ENCODE measurements around the gene TP73.

DNA sequence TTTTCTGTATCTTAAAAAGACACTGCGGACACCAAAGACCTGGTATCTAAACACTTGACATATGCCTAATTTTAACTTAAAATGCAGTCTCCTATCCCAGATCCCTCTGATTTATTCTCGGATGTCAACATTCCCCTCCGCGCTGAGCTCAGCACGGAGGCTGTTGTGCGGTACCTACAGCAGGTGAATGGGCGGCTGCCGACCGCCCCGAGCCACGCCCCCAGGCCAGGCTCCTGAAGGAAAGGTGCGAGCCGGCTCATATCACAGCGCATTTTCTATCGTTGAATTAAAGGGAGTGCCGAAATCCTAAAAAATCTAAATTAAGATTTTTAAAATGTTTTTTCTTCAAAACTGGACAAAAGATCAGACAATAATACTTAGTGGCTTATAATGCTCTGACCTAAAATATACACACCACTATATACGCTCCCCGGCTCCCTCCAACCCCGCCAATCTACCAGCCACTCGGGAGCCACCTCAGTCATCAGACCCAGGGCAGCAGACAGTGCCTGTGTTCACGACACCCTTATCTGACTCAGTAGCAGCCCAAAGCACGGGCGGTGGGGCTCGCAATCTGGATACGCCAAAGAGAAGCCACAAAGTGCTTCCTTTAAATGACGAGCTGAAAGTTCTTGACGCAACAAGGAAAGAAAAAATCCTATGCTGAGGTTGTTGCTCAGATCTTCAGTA is 6.5 kb upstream of the TP73 start:
- TF ChIP-seq, protein P1, sequence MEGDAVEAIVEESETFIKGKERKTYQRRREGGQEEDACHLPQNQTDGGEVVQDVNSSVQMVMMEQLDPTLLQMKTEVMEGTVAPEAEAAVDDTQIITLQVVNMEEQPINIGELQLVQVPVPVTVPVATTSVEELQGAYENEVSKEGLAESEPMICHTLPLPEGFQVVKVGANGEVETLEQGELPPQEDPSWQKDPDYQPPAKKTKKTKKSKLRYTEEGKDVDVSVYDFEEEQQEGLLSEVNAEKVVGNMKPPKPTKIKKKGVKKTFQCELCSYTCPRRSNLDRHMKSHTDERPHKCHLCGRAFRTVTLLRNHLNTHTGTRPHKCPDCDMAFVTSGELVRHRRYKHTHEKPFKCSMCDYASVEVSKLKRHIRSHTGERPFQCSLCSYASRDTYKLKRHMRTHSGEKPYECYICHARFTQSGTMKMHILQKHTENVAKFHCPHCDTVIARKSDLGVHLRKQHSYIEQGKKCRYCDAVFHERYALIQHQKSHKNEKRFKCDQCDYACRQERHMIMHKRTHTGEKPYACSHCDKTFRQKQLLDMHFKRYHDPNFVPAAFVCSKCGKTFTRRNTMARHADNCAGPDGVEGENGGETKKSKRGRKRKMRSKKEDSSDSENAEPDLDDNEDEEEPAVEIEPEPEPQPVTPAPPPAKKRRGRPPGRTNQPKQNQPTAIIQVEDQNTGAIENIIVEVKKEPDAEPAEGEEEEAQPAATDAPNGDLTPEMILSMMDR (IDR thresholded peaks at IDR 0.05; ENCODE audit: poor library complexity, severe bottlenecking), result no peak
- TF ChIP-seq EZH2 (IDR thresholded peaks at IDR 0.05; ENCODE audit: borderline replicate concordance, insufficient read depth, low read length, poor library complexity, severe bottlenecking), result no peak
- TF ChIP-seq EP300 (conservative IDR thresholded peaks at IDR 0.05; ENCODE audit: poor library complexity, severe bottlenecking), result no peak
- TF ChIP-seq, protein P2, sequence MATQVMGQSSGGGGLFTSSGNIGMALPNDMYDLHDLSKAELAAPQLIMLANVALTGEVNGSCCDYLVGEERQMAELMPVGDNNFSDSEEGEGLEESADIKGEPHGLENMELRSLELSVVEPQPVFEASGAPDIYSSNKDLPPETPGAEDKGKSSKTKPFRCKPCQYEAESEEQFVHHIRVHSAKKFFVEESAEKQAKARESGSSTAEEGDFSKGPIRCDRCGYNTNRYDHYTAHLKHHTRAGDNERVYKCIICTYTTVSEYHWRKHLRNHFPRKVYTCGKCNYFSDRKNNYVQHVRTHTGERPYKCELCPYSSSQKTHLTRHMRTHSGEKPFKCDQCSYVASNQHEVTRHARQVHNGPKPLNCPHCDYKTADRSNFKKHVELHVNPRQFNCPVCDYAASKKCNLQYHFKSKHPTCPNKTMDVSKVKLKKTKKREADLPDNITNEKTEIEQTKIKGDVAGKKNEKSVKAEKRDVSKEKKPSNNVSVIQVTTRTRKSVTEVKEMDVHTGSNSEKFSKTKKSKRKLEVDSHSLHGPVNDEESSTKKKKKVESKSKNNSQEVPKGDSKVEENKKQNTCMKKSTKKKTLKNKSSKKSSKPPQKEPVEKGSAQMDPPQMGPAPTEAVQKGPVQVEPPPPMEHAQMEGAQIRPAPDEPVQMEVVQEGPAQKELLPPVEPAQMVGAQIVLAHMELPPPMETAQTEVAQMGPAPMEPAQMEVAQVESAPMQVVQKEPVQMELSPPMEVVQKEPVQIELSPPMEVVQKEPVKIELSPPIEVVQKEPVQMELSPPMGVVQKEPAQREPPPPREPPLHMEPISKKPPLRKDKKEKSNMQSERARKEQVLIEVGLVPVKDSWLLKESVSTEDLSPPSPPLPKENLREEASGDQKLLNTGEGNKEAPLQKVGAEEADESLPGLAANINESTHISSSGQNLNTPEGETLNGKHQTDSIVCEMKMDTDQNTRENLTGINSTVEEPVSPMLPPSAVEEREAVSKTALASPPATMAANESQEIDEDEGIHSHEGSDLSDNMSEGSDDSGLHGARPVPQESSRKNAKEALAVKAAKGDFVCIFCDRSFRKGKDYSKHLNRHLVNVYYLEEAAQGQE (IDR thresholded peaks at IDR 0.05; ENCODE audit: borderline replicate concordance), result no peak
- no peak for TF ChIP-seq POLR2AphosphoS5 (IDR thresholded peaks at IDR 0.05)

Data from neural cell (in vitro differentiated cells).